HFFc6 (cell line): Measurements from ENCODE around the gene AGMO. TPM values are rescaled to one million over a fixed set of nuclear protein-coding genes. Genes with fewer than 3 reads are reported as not detected.
A peak's percentile ranks its signal among the peaks of the same experiment; 100 is the strongest.
"Not testable (repeated sequence)": the region's sequence is repeated elsewhere in the genome, so short reads cannot be mapped to it uniquely, and the experiment has no call there.

Experiments used
- DNase-seq: peaks from one replicate; pipeline ENCODE4 v3.0.0-alpha.2; 2018
- H3K27ac Mint-ChIP-seq: 2 replicates; pipeline ENCODE4 v1.8.0; 2020; ENCODE audit warnings: mild to moderate bottlenecking, mixed read lengths
- H3K27me3 Mint-ChIP-seq: 2 replicates; pipeline ENCODE4 v1.8.0; 2021; ENCODE audit warnings: mild to moderate bottlenecking, moderate library complexity, mixed read lengths; ENCODE audit not compliant: insufficient read depth
- H3K36me3 Mint-ChIP-seq: 2 replicates; pipeline ENCODE4 v1.8.0; 2021; ENCODE audit warnings: low read depth, mixed read lengths
- H3K4me1 Mint-ChIP-seq: 2 replicates; pipeline ENCODE4 v1.8.0; 2020; ENCODE audit warnings: low read depth, mixed read lengths
- H3K4me3 Mint-ChIP-seq: 2 replicates; pipeline ENCODE4 v1.8.0; 2020; ENCODE audit warnings: mild to moderate bottlenecking, moderate library complexity, mixed read lengths
- H3K9me3 Mint-ChIP-seq: 2 replicates; pipeline ENCODE4 v1.8.0; 2020; ENCODE audit warnings: mild to moderate bottlenecking, mixed read lengths
- total RNA-seq, 6 experiments: library from RNA; stranded (reverse); fragmentation: NEBNext Ultra II Directional; extraction: Animal tissue kit (Norgen Biotek cat#: 25700); gene quantifications; 2 replicates in 1 of 6; 3 replicates in 5 of 6; pipeline ENCODE4 v1.2.3, GENCODE V29; 2021
- TF ChIP-seq, protein P1 (sequence below): fragments of 200-600 bp; sonication (generic); IDR thresholded peaks from 2 replicates; pipeline ENCODE4 v1.5.0; 2021; ENCODE audit warnings: antibody characterized with exemption, mild to moderate bottlenecking

The AGMO gene
- total RNA-seq, 6 experiments from 2014 or later, result 0.07 to 0.09 TPM; not detected in 4

GRCh38 chr7:15524077-15524476 is 37.7 kb downstream of the AGMO start:
- Mint-ChIP-seq H3K27ac (no peak overlapping the region), H3K27me3 (no peaks in the 10 kb centered on the region)

GRCh38 chr7:15517865-15518264 is 44.0 kb downstream of the AGMO start:
- H3K4me1 Mint-ChIP-seq, result peaks cover 16% of the 10 kb centered on the region
- H3K36me3 Mint-ChIP-seq, H3K27ac Mint-ChIP-seq, H3K27me3 Mint-ChIP-seq, H3K4me3 Mint-ChIP-seq, DNase-seq: not testable (repeated sequence)
- peaks cover 14% of the 10 kb centered on the region for H3K9me3 Mint-ChIP-seq

More at GRCh38 chr7:15524077-15524476, 37.7 kb downstream of the AGMO start:
- Mint-ChIP-seq H3K4me1 (no peaks in the 10 kb centered on the region), H3K36me3 (peaks cover 8% of the 10 kb centered on the region; the same call in 1 of the 2 replicates), H3K4me3 (no peak overlapping the region), H3K9me3 (peaks cover 14% of the 10 kb centered on the region)
- TF ChIP-seq, protein P1, sequence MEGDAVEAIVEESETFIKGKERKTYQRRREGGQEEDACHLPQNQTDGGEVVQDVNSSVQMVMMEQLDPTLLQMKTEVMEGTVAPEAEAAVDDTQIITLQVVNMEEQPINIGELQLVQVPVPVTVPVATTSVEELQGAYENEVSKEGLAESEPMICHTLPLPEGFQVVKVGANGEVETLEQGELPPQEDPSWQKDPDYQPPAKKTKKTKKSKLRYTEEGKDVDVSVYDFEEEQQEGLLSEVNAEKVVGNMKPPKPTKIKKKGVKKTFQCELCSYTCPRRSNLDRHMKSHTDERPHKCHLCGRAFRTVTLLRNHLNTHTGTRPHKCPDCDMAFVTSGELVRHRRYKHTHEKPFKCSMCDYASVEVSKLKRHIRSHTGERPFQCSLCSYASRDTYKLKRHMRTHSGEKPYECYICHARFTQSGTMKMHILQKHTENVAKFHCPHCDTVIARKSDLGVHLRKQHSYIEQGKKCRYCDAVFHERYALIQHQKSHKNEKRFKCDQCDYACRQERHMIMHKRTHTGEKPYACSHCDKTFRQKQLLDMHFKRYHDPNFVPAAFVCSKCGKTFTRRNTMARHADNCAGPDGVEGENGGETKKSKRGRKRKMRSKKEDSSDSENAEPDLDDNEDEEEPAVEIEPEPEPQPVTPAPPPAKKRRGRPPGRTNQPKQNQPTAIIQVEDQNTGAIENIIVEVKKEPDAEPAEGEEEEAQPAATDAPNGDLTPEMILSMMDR, result peak; percentile 59
- no peak for DNase-seq

DNA sequence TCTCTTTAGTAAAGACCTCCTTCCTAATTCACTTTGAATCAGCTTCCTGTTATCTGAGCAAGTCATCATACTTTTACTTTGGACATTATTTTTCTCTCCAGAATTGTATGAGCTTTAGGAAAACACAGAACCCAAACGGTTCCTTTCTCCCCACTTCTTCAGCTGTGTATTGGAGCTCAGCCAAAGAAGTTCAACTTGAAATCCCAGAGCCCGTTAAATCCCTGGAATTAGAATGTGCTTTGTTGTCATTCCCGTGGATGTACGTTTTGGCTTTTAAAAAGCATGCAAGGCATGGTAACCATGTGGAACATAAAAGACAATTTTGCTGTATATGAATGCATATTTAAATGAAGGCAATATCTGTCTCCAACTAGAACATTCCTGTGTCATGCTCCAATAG is 46.6 kb downstream of the AGMO start:
- peak; percentile 6 for DNase-seq
- Mint-ChIP-seq H3K4me1 (peaks cover 16% of the 10 kb centered on the region), H3K27me3 (peaks cover 1% of the 10 kb centered on the region; the same call in 1 of the 2 replicates), H3K36me3 (peaks cover 2% of the 10 kb centered on the region; the same call in 1 of the 2 replicates), H3K9me3 (peaks cover 7% of the 10 kb centered on the region), H3K27ac (peak overlapping the region; percentile 60), H3K4me3 (peak overlapping the region; percentile 60)
- TF ChIP-seq, protein P1, result no peak

- Mint-ChIP-seq H3K9me3 (no peaks in the 10 kb centered on the region), H3K27ac (no peak overlapping the region; the same call in 1 of the 2 replicates), H3K4me1 (peaks cover 49% of the 10 kb centered on the region), H3K4me3 (peak overlapping the region; percentile 37), H3K27me3 (peaks cover 1% of the 10 kb centered on the region; the same call in 1 of the 2 replicates), H3K36me3 (no peaks in the 10 kb centered on the region)
- TF ChIP-seq, protein P1, result no peak
- DNase-seq, result peak; percentile 28
Observed at GRCh38 chr7:15508258-15508657, 53.6 kb downstream of the AGMO start.

- DNase-seq, result no peak
- TF ChIP-seq, protein P1, result no peak
- H3K4me1 Mint-ChIP-seq, result peaks cover 52% of the 10 kb centered on the region
- peaks cover 1% of the 10 kb centered on the region; the same call in 1 of the 2 replicates for H3K27me3 Mint-ChIP-seq
- peak overlapping the region; percentile 17; the same call in 1 of the 2 replicates for H3K27ac Mint-ChIP-seq
- H3K9me3 Mint-ChIP-seq, result no peaks in the 10 kb centered on the region
- no peaks in the 10 kb centered on the region for H3K36me3 Mint-ChIP-seq
- peak overlapping the region; percentile 19; the same call in 1 of the 2 replicates for H3K4me3 Mint-ChIP-seq
Observed at GRCh38 chr7:15507708-15508107, 54.1 kb downstream of the AGMO start.

DNA sequence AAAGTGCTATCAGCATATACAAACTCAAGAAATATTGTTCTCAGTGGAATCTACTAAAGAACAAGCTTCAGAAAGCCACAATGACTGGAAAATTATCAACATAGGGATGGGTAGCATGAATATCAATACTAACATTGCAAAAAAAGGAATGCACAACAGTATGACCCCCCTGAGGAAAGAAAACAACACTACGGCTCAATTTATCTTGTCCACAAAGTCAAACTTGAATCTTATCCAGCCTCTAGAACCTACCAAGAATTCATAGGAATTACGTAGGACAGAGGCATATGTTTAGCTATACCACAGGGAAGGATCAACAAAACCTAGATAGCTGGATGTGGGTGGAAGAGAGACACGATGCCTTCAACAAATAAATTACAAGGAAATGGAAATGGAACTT is 54.6 kb downstream of the AGMO start:
- Mint-ChIP-seq H3K9me3 (no peaks in the 10 kb centered on the region), H3K27ac (no peak overlapping the region; the same call in 1 of the 2 replicates), H3K4me1 (peaks cover 52% of the 10 kb centered on the region), H3K27me3 (peaks cover 1% of the 10 kb centered on the region; the same call in 1 of the 2 replicates), H3K4me3 (no peak overlapping the region), H3K36me3 (no peaks in the 10 kb centered on the region)
- TF ChIP-seq, protein P1, result no peak
- no peak for DNase-seq
